Measurements from ENCODE around the gene CRKL.
"Not testable (repeated sequence)": the region's sequence is repeated elsewhere in the genome, so short reads cannot be mapped to it uniquely, and the experiment has no call there.

Gene CRKL

DNA sequence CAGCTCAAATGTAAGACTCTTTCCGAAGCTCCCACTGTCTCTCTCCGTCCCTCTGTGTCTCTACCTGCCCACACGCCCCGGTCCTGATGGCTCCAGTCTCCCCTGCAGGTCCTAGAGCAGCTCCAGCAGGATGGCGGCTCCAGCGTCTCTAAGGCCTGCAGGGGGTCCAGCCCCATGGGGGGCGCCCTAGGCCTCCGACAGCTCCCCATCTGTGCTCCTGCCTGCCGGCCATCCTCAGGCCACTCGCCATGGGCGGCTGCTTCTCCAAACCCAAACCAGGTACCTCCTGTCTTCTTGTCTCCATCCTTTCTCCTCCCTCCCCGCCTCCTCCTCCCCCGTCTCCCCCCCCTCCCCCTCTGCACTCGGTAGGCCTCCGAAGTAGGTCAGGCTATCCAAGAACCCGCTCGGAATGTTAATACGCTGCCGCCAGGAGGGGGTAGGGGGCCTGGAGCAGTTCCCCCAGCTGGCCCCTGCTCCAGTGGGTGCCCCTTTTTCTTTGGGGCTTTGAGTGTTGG, 50.5 kb downstream of the CRKL start:
- DNase-seq: no peak

DNA sequence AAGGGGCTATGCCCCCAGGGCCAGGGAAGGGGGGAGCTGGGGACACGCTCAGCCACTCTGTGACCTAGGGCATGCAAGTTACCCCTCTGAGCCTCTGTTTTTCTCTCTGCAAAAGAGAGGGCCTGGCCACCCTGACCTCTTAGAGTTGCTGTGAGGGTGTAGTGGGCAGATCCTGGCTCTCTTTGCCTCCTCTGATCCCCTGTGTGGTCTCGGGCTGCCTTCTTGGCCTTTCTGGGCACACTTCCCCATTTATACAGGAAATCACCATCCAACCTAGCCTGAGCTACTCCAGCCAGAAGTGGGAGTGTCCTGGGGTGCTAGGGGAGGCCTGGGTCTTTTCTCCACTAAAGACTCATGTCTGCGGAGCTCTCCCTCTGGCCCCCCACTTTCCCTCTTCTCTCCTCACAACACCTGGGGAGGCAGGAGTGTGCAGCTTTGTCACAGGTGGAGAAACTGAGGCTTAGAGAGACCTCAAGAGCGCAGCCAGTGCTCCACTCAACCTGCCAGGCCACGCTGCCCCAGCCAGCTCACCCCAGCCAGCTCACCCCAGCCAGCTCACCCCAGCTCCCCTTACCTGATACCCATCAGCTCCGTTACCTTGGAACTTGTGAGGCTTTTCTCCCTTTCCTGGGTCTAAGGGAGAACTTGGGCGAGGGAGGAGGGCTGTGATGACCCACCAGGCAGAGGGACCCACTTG, 51.2 kb downstream of the CRKL start:
- DNase-seq: peak; percentile 73

DNA sequence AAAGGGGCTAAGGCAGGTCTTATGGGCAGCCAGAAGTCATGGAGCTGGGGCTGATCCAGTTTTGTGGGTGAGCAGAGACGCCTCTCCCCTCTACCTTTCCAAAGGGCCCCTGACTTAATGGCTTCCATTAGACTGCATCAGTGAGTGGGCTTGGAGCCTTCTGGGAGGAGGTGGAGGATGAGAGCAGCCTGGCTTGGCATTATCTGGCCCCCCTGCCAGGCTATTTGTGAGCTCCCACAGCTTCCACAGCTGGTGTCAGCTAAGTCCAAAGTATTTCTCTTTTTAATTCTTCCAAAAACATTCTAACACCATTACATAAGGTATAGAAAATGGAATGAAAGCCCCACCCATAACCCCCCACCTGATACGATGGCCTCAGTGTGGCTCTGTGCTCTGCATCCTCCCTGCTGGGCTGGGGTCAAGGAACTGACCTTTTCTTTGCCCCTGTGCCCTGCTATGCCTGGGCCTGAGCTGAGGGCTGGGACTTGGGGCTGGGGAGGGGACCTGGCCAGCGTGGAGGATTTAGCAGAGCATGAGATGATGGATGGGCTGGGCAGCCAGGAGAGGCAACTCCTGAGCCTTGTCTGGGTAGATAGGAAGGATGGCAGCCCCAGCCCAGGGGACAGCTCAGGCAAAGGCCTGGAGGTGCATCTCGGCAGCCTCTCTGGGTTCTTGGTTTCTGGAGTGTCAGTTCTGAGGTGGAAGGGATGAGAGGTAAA, 53.9 kb downstream of the CRKL start:
- DNase-seq: no peak

DNA sequence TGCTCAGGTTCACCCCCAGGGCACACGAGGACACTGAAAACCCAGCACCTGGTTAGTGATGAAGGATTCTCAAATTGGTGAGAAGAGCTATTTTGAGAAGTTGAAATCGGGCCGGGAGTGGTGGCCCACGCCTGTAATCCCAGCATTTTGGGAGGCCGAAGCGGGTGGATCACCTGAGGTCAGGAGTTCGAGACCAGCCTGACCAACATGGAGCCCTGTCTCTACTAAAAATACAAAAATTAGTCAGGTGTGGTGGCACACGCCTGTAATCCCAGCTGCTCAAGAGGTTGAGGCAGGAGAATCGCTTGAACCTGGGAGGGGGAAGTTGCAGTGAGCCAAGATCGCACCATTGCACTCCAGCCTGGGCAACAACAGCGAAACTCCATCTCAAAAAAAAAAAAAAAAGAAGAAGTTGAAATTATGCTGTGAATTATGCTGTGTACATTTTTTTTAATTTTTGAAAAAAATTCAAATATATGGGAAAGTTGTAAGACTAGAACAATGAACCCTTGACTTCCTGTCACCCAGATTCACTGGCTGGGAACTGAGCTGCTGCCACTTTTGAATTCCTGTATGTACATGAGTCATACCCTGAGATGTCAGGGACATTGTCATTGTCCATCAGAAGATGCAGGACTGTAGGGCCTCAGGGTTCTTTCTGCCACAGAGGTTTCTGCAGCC, 54.9 kb downstream of the CRKL start:
- DNase-seq: not testable (repeated sequence)

DNA sequence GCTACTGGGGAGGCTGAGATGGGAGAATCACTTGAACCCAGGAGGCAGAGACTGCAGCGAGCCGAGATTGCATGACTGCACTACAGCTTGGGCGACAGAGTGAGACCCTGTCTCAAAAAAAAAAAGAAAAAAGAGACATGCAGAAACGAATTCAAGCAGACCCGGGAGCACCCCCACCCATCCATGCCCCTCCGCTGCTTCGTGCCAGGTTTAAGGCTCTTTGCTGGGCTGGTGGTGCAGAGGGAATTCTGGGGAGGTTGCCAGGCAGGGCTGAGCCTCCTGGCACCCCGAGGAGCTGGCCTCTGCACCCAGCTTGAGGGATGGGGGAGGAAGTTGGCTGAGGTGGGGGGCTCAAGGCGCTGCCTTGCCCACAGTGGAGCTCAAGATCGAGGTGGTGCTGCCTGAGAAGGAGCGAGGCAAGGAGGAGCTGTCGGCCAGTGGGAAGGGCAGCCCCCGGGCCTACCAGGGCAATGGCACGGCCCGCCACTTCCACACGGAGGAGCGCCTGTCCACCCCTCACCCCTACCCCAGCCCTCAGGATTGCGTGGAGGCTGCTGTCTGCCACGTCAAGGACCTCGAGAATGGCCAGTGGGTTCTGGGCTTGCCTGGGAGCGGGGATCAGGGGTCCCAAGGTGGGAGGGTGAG, 55.8 kb downstream of the CRKL start:
- DNase-seq: no peak

DNA sequence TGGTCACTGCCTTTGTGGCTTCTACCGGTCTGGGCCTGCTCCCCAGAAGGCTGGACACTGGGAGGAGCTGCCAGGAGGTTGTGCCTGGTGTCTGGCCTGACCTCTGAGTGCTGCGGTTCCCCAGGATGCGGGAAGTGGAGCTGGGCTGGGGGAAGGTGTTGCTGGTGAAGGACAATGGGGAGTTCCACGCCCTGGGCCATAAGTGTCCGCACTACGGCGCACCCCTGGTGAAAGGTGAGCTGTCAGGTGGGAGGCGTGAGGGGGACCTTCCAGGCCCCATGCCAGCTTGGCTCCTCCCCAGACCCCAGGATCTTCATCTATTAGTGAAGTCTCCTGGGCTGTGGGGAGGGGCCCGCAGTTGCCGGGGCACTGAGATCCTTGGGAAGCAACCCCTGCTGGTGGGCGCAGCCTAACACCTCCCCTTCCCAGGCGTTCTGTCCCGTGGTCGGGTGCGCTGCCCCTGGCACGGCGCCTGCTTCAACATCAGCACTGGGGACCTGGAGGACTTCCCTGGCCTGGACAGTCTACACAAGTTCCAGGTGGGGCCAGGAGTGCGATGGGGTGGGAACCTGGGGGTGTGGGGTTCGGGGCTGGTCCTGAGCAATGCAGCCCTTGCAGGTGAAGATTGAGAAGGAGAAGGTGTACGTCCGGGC, 56.6 kb downstream of the CRKL start:
- no peak for DNase-seq

DNA sequence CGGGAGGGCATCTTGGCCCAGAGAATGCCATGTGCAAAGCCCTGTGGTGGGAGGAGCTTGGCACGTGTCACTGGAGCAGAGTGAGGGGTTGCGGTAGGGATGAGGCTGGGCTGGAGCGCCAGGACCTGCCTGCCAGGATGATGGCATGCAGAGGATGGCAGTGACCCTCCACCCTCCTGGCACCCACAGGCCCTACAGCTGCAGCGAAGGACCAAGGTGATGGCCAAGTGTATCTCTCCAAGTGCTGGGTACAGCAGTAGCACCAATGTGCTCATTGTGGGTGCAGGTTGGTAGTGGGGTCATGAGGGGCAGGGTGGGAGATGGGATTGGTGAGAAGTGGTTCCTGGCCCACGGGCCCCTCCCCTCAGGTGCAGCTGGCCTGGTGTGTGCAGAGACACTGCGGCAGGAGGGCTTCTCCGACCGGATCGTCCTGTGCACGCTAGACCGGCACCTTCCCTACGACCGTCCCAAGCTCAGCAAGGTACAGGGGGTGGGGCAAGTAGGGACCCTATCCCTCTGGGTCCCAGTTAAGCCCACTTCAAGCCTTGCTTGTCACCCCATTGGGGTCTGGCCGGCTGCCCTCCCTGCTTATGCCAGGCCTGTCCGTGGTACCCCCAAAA, 57.2 kb downstream of the CRKL start:
- no peak for DNase-seq

DNA sequence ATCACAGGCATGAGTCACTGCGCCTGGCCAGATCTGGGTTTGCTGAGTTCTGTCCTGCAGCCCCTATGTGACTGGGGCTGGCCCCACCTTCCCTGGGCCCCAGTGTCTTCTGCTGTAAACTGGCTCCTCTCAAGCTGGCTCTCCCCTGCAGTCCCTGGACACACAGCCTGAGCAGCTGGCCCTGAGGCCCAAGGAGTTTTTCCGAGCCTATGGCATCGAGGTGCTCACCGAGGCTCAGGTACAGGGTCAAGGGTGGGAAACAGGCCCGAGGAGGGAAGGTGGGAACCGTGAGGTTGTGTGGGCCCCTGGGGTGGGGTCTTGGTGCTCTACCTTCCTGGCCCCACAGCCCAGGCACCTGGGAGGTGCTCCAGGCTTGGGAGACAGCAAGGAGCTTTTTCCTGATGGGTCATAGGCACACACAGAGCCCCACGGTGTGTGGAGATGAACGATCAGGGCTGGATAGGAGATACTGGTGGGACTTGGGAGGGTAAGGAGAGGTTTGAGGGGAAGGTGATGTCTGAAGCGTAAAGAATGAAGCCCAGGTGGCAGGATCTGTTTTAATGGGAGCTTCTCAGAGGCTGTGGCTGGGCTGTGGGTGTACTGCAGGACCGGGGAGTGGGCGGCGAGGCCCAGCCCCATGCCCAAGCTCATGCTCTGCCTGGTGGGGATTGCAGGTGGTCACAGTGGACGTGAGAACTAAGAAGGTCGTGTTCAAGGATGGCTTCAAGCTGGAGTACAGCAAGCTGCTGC, 58.5 kb downstream of the CRKL start:
- DNase-seq: no peak

DNA sequence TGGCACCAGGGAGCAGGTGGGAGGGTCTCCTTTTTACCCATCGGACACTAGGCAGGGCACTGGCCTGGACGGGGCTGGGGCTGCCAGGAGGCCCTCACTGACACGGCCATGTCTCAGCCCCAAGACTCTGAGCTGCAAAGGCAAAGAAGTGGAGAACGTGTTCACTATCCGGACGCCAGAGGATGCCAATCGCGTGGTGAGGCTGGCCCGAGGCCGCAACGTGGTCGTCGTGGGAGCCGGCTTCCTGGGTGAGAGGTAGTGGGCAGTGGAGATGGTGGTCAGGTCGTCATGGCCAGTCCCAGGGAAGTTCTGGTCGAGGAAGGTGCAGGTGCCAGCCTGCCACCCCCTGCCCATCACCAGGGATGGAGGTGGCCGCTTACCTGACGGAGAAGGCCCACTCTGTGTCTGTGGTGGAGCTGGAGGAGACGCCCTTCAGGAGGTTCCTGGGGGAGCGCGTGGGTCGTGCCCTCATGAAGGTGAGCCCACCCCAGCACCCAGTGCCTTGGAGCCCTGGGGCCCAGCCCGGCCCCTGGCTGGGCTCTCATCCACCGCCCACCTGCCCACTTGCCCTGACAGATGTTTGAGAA, 59.2 kb downstream of the CRKL start:
- DNase-seq: no peak

DNA sequence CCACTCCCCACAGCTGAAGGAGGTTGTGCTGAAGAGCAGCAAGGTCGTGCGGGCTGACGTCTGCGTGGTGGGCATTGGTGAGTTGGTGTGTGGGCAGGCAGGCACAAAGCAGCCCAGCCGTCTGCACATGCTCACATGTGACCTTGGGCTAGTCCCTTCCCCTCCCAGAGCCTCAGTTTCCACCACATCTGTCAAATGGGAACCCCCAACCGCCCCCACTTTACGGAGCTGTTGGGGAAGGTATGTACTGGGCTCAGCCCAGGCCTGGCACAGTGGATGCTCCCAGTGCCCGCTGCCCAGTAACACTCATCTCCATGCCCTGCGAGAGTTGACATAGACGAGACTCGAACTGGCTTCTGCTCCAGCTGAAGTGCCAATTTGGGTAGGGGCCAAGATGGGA, 59.8 kb downstream of the CRKL start:
- no peak for DNase-seq

DNA sequence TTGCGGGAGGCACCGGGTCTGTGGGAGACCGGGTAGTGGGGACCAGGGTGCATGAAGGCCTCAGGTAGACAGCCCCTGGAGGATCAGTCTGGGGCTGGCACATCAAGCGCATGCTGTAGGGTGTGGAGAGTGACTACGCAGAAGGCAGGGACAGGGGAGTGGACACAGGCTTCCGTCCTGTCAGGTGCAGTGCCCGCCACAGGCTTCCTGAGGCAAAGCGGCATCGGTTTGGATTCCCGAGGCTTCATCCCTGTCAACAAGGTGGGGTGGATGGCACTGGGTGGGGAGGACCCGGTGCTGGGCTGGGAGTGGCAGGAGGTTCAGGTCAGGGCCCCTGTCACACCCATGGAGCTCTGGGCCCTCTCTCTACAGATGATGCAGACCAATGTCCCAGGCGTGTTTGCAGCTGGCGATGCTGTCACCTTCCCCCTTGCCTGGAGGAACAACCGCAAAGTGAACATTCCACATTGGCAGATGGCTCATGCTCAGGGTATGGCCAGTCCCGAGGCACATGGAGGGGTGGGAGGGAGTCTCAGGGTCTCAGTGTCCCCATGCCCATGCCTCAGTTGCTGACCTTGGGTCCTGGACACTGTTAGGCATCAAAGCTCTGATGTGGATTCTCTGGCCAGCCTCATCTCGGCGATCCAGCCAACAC, 60.4 kb downstream of the CRKL start:
- DNase-seq: no peak

DNA sequence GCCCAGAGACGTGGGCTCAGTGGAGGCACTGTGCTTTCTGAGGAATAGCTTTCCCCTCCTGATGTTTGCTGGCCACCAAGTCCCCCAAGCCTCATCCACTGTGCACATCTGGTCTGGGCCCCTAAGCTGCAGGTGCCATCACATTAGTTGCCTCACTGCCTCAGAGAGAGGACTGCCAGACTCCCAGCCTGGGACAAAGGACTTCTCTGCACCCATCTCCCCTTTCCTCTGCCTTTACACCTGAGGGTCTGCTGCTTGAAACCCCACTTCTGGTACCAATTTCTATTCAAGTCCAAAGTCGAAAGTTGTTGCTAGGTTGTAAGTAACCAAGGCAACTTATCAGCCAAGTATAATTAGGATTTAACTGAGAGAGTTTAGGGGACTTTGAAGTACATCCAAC, 61.2 kb downstream of the CRKL start:
- DNase-seq: no peak

DNA sequence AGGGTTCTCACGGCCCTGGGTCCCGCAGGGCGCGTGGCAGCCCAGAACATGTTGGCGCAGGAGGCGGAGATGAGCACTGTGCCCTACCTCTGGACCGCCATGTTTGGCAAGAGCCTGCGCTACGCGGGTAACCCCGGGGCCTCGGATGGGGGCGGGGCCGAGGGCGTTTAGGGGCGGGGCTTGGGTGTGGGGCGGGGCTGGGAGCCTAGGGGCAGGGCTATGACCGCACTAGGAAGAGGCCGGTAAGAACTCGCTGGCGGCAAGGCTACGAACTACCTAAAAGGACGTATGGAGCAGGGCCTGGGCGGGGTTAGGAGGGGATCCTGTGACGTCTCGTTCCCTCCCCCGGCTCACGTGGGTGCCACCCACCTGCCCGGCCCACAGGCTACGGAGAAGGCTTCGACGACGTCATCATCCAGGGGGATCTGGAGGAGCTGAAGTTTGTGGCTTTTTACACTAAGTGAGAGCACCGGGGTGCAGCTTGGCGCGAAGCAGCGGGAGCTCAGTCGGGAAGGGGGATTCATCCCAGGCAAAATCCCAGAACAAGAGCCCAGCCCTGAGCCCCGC, 62.1 kb downstream of the CRKL start:
- DNase-seq: peak; percentile 96

DNA sequence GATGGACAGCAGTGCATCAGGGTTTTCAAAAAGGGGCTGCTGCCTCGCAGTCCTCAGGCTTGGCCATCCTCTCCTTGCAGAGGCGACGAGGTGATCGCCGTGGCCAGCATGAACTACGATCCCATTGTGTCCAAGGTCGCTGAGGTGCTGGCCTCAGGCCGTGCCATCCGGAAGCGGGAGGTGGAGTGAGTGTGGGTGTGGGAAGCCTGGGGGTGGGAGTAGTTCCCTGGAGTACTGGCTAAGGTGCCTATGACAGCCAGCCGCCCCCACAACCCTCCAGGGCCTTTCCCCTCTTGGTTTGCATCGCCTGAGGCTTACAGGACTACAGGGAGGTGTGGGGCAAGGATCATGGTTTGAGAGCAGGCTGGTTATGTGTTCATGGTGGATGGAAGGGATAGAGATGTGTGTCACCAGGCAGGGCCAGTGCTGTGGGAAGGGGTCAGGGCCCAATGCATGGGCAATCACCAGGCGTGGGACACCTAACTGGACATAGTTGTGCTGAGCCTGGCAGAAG, 62.8 kb downstream of the CRKL start:
- no peak for DNase-seq

DNA sequence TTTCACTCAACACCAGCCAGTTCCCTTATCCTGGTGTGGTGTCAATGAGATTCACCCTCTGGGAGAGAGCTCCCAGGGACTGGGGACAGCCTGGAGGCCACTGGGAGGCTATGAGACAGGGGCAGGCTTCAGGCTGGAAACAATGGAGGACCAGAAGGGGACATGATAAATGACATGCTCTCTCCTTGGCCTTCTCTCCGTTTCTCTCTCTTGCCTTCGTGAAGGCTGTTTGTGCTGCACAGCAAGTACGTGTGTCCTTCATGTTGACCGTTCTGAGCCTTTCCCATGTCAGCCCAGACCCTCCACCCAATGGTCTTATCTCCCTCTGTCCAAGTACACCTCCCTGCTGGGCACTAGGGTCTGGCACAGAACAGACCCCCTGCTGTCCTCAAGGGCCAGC, 63.3 kb downstream of the CRKL start:
- DNase-seq: no peak

DNA sequence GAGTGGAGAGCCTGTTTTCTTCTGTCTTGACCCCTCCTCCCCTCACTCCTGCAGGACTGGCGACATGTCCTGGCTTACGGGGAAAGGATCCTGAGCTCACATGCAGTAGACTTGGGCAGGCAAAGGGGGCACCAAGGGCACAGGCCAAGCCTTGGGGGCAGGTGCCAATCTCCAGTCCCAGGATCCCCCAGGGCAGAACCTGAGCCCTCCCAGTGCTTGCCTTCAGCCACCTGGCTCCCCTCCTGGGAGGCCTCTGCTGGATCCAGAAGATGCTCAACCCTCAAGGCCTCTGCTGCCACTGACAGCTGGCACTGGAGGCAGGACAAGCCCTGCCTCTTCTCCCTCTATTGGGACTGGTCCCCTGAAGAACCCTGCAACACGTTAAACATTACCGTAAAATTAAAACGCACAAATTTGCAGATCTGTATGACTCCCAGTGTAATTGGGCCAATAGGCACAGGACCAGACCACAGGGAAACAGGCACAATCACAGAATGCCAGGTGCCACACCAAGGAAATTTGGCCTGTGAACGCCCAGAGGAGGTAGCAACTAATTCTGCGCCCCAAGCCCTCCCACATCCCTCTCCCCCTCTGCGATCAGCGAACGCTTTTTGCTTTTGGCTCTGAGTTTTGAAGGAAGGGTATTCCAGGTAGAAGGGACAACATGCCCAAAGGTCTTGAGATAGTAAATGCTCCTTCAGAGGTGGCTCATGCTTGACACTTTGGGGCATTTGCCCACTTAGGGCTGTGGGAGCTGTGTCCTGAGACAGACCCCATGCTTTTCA, 63.9 kb downstream of the CRKL start:
- no peak for DNase-seq

DNA sequence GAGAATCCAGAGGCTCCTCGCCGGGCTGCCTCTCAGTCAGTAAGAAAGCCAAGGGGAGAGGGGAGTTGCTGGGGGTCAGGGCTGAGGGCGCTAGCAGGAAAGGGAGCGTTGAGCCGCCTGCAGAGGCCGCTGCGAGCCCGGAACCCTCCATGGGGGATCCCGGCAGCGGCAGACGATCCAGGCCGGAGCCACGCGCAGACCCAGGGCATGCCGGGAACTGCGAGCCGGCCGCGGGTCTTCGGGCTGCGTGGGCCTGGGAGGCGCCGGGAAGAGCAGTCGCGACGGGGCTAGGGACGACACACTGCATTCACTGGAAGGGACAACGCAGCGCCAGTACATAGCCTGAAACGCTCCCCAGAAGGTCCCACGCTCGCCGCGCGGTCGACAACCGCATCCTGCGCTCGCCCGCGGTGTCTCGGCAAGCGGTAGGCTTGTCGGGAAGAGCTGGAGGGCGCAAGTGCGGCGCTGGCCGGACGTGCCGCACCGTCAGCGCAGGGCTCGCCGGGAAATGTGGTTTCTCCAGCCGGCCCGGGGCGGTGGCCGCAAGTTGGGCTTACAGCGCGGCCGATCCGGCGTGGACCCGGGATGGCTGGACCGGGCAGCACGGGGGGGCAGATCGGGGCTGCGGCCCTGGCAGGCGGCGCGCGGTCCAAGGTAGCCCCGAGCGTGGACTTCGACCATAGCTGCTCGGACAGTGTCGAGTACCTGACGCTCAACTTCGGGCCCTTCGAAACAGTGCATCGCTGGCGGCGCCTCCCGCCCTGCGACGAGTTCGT, 64.8 kb downstream of the CRKL start, which contains the start of gene LZTR1:
TSS of gene LZTR1 (plus strand) at position 511 of the 776 bp plus-strand sequence. CDS start at position 586, 75 bp downstream.
- DNase-seq: peak; percentile 93

DNA sequence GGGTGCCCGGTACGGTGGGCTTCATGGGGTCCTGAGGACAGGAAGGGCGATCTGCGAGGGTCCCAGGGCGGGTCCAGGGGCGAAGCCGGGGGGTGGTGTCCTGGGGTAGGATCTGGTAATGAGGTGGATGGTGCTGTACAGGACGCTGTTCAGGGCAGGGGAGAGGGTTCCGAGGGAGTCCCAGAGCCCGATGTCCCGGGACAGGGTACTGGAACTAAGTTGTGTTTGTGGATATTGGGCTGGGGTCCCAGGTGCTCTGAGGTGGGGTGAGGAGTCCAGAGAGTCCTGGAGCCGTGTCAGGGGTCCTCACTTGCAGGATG, 65.3 kb downstream of the CRKL start:
- no peak for DNase-seq

Measured in hematopoietic multipotent progenitor cell treated with erythropoietin and hydrocortisone succinate and interleukin-3 and kit ligand, for 4 days (in vitro differentiated cells).